Stimulated activated CD4-positive, alpha-beta T cell treated with anti-CD3 and anti-CD28 coated beads, Interleukin-12 subunit alpha, Interleukin-12 subunit beta, amount 100 ng/mL, for 48 hours (primary cell): ENCODE measurements around the gene EEPD1.

Experiments used
- DNase-seq, 3 donors: peaks; one replicate each; pipeline ENCODE4 v3.0.0-alpha.2; 2020; ENCODE audit warnings: low read depth in 2 of 3, low spot score in 1 of 3

Gene EEPD1

DNA sequence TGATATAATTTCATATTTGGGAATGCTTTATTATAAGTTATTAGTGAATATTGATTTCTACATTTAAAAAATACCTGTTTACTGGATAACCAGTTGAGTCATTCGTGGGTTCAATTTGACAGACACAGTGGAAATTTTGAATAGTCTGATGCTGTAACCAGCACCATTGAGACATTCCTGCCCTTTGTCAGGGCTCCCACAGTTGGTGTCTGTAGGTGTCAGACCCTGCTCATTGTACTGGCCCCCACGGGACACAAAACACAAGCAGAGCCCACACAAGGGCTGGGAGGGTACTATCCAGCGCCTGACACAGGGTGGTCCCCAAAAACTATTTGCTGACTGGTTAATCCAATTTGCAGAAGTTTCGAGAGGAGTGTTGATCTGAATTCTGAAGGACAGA, 35.9 kb downstream of the EEPD1 start:
- DNase-seq, result no peak

DNA sequence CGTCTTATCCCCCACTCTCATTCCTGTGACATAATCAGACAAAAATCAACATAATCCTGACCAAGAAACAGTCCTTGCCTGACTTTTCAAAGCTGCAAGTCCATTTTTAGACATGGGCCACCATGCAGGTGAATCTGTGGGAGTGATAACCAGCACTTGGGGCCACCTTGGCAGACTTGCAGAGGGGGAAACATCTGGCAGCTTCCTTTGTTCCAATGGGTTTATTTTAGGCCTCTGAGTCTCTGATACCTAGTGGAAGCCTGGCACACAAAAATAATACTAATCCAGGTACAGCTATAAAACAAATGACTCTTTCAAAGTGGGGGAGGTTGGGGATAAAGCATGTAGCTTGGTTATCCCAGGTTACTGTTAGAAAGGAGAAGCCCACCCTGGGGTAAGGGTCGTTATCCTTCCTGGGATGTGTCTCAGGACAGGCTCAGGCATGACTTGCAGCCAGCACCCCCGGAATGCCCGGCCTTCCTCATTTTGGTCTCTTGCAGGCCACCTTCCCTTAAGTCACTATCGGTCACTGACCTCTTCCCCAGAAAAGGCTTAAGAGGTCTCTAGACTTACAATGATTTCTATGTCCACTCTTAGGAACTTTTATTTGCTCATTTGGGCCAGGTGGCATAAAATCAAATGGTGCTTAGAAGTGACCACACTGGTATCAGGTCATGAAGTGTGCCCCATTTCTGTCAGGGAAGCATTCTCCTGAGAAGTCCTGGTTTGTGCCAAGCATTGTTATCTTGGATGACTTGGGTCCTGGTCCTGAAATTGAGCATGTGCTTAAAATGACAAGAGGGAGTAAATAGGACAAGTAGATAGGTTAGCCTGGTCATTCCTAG, 37.6 kb downstream of the EEPD1 start:
- DNase-seq, result no peak

DNA sequence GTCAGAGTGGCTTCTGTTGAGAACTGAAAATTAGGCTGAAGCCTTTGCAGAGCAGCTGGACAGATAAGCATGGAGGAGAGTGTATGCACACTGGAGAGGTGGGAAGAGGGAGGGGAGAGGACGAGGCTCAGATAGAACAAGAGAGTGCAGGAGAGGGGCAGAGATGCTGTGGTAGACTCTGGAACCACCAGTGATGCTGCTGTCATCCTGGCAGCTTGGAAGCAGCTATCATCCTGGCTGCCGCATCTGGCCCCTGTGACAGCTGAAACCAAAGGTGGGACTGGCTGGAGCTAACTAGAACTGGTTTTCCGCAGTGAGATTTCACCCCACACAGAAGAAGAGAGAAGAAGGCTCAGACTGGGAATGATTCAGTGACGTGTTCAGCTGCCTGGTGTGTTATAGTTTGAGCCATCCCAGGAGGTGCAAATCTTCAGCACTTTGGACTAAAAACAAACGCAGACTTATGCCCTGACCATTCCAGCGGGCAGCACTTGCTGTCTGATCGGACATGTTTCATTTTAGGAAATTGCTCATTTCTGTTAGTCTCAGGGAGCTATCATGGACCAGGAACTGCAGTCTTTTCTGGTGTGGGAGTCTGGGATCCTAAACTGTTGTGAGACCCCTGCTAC, 38.4 kb downstream of the EEPD1 start:
- no peak for DNase-seq

DNA sequence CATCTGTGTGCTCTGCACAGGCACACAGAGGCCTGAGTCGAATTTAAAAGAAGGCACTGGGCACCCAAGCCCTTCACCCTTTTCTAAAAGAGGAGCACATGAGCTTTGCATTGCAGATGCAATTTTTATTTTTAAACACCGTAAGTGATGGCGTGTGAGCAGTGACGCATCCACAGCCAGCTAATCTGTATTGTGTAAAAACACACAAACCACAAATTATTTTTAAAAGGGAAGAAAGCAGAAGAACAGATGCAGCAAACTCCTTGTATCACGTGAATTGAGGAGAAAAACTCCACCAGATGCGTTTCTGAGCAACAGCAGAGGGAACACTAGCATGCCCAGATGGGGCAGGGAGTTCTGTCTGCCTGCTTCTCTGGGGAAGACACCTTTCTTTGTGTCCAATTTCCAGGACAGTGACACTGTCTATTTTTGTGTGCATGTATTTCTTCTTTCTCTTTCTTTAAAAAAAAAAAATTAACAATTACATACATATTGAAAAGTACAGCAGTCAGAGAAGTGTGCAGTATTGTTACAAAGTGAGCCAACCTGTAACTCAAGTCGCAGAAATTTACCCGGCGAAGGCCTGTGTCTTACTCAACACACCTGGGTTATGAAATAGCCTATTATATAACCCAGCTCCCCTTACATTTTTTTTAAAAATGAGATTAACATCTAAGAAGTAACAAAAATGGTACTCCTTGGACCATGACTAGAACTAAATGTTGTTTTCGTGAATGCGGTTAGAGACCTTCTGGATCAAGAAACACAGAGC, 39.2 kb downstream of the EEPD1 start:
- no peak for DNase-seq

DNA sequence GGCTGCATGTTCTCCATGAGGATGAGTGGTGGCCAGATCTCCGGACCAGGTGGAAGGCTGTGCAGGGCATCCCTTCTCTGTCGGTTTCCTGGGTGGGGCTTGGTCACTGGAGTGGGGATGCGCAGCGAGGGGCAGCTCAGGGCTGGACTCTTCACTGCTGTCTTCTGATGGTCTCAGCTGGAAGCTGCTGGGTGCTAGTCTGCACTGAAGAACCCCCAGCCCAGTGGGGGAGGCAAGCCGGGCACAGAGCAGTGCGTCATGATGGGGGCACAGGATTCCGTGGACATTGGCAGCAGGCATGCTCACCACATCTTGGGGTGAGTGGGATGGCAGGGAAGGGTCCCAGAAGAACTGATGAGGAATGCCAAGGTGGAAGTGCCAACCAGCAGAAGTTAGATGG, 39.8 kb downstream of the EEPD1 start:
- no peak for DNase-seq

DNA sequence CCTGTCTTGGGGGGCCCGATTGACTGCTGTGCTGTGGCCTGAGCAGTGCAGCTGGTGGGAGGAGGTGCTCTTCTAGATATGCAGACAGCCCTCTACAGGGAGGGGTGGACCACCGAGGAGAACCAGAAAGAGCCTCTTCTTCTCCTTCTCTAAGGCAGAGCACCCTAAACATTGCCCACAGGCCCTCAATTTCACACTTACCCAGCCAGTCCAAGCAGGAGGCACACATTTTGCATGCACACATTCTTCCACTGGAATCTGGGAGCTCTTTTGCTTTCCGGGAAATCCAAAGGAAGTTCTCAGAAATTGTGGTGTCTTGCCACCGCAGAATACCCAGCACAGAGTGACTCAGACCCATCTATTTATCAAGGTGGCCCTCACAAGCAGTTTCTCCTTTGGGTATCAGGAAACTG, 45.8 kb downstream of the EEPD1 start:
- DNase-seq, result no peak

DNA sequence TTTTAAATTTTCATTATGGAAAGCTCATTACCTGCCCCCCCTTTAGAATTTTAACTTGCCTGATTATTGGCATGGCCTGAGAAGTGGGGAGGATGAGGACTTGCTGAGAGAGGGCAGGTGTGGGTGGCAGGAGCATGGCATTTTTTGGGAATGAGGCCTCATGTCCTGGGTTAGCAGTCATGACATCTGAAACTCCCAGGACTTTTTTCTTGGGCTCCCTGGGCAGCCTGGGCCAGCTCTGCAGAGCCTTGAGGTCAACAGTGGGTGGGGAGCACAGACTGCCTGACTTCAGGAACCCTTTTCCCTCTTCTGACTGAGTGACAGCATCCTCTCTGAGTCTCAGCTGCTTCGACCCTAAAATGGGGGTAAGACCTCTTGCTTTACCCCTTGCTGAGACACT, 46.3 kb downstream of the EEPD1 start:
- no peak for DNase-seq

DNA sequence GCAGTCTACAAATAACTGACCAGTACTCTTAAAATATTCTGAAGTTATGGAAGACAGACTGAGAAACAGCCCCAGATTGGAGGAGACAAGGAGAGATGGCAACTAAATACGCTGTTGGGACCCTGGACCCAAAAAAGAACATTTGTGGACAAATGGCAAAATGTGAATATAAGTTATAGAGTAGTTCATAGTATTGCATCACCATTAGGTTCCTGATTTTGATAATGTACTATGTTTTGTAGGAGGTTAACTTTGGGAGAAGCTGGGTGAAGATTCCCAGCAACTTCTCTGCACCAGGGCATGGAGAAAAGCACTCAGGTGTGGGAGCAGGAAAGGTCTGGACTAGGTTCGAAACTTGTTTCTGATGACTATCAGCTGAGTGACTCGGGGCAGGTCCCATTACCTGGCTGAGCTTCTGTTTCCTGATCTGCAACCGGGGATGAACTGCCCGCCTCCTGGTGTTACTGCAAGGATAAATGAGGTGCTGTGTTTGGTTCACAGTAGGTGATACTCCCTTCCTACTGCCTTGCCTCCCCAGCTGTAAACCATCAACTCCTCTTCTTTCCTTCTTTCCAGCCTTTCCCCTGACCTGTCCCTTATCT, 48.2 kb downstream of the EEPD1 start:
- no peak for DNase-seq

DNA sequence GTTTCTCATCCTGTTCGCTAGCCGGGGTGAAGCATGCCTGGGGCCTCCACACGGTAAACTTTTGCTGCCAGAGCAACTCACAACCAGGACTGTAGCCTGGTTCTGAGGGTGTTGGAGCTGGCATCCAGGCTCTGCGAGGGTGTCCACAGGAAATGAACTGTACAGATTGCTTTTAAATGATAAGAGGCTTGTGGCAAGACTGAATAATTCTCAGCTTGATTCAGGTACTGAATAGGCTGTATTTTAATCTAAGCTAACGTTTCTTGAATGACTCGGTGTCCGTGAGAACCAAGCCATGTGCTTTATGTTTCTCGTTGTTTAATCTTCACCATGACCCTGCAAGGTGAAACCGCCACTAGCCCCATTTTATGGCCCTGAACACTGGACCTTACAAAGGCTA, 49.3 kb downstream of the EEPD1 start:
- DNase-seq, result no peak

DNA sequence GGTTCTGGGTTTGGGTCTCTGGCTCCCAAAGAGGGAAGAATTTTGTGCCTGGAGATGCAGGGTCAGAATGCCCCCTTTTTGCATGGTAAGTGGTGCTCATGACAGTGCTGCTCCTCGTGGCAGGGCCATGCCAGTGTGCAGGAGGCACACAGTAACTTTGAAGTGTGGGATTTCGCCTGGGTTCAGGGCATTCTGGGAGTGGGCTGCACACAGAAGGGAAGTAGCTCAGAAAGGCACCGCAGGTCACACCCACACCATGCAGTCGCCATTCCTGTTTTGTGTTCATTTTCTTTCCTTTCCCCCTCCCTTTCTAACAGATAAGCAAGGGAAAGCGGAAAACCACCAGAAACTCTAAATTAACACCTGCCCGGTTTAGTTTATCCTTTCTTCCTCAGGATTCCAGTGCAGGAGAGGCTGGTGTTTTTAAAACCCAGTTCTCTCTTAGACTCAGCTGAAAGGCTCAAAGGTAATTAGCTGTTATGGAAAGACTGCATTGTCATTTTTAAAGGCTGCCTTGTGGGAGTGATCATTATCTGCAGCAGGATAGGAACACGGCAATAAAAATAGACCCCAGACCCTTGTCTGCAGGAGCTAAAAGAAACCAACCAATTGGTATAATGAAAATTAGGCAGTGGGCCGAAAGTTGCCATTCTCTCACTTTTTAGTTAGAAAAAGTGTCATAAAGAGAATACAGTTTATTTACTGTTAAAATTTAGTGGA, 50.2 kb downstream of the EEPD1 start:
- DNase-seq, result no peak

DNA sequence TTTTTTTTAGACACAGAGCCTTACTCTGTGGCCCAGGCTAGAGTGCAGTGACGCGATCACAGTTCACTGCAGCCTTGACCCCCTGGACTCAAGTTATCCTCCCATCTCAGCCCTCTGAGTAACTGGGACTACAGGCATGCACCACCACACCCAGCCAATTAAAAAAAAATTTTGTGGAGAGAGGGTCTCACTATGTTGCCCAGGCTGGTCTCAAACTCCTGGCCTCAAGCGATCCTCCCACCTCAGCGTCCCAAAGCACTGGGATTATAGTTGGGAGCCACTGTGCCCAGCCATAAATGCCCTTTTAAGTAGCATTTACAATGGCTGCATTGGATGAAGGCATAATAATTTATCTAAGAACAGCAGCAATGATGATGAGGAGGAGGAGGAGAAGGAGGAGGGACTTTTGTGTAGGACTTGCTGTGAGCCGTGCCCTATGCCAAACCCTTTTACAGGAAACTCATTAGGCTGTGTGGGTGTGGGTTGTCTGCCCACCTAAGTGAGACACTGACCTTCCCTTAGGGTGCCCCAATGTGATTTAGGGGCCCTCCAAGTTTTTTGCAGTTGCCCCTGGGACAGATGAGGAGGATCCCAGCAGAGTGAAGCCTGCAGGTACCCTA, 51.1 kb downstream of the EEPD1 start:
- DNase-seq, result no peak

DNA sequence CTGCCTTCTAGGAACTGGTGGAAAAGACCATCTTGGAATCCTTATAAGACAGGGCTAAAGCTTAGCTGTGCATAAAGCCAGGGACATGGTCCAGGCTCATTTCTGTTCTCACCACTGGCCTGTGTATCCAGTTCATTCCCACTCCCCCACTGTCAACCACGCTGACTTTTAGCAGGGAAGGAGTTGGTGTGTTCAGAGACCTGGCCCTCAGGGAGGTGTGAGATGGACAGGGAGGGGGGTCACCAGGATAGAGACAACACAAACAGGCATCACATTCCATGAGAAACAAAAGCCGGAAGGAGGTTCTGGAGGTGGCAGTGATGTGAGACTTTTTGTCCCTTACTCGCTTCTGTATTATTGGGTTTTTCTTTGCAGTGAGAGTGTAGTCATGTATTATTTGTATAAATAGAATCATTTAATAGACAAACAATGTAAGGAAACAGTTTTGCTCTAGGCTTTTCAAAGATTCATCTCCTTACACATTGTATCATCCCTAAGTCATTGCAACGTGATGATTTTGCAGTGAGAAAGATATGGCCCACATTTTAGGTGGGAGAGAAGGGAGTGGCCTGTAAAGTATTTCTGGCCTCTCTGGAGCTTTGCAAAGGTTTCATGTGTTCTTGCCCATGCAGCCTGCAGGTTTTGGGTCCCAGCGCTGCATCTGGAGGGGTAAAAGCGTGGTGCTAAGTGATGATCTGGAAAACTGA, 52.0 kb downstream of the EEPD1 start:
- DNase-seq, result no peak

DNA sequence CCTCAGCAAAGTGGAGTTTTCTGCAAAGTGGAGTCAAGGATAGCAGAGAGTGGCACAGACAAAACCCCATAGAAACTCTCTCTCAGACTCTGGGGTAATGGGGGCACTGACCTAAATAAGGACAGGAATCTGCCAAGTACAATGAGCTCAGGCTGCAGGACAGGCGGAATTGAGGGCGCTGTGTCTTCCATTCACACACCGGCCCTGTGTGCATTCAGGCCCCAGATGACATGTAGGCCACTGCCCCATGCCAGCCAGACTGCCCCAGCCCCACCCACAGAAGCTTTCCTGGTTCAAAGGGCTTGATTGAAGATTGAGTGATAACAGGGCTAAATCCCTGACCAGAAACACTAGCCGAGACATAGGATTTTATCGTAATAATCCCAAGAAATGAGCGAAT, 52.7 kb downstream of the EEPD1 start:
- DNase-seq, result no peak

DNA sequence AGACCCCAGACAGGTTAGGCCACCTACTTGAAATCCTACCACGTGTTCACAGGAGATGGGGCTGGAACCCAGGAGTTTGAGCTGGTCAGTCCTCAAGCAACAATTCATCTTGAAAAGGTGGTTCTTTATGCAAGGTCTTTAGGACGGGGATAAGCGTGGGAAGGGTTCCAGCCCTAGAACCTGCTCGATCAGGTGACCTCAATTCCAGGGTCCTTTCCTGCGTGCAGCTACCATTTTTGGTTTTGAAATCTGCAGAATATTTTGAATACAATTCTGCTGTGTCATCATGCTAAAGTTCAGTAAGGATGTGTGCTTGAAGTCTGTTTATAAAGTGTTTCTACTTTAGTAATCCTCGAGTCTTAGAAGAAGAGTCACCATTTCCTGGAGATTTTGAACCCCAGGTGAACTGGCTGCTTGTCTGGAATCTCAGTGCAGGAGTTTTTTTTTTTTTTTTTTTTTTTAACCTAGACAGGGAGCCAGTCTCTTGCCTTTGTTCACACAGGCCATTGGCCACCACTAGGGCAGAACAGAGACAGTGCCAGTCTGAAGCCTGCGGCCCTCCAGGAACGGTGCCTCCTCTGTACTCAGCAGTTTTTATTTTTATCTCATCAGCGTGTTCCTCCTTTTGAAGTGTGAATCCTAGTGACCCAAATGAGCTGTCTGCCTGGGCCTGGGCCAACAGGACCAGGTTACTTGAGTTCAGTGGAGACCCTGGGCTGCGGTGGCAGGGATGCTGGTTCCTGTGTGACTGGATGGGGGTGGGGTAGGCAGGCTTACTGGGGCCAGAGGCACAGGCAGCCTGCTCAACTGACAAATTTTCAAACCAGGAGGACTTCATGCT, 54.6 kb downstream of the EEPD1 start:
- no peak for DNase-seq

DNA sequence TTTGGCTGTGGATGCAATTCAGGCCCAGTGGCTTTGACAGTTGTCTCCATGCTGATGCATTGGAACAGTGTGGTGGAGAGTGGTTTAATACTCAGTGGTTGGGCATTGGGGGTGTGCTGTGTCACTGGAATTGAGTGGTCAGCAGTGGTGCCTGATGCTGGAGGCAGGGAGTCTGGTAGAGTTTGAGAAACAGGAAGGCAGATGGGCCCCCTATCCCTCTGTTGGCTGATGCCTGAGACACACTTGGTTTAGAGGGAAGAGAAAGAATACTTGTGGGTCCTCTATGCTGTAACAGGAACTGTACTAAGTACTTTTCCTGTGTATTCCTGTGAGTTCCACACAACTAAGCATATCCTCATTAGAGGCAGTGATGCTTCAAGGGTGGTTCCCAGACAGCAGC, 55.4 kb downstream of the EEPD1 start:
- DNase-seq, result no peak

DNA sequence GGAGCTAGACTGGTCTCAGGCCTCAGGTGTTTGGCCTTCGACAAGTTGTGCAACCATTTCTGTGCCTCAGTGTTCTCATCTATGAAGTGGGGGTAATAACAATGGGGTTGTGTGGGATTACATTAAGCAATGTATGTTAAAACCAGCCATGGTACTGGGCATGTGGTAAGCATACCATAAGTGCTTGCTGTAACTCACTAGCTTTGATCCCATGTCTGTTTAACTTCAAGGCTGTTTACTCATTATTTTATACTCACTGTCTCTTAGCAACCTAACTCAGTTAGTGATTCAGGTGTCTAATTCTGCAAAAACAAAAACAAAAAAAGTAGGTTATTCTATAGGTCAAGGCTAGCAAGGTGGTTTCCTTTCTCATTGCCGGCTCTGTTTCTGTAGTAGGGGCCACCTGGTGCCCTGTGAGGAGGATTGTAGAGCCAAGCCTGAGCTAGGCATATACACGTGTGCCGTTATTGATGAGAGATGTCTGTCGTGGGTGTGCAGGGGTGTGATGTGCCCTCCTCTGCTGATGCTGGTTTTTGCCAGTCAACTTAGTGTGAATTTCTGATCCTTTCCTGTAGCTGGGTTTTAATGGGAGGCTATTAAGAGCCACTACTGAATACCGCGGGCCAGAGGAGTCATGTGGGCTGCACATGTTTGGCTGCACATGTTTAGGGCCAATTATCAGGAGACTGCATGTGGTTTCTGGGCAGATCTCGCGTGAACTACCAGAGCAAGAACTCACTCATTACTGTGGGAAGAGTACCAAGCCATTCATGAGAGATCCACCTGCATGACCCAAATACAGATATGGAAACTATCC, 56.2 kb downstream of the EEPD1 start:
- no peak for DNase-seq

DNA sequence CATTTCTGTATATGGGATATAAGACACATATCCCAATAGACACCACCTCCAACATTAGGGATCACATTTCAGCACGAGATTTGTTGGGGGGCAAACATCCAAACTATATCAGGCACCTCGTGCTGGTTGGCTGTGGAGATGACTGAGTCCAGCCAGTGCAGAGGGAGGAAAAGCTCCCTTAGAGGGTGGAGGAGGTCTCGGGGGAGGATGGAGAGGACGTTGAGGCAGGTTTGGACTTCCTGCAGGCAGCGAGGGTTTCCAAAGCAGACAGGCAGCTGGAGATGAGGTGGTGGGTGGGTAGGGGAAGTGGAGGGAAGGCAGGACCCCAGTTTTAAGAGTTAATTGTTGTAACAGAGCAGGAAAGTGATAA, 56.7 kb downstream of the EEPD1 start:
- DNase-seq, result no peak

DNA sequence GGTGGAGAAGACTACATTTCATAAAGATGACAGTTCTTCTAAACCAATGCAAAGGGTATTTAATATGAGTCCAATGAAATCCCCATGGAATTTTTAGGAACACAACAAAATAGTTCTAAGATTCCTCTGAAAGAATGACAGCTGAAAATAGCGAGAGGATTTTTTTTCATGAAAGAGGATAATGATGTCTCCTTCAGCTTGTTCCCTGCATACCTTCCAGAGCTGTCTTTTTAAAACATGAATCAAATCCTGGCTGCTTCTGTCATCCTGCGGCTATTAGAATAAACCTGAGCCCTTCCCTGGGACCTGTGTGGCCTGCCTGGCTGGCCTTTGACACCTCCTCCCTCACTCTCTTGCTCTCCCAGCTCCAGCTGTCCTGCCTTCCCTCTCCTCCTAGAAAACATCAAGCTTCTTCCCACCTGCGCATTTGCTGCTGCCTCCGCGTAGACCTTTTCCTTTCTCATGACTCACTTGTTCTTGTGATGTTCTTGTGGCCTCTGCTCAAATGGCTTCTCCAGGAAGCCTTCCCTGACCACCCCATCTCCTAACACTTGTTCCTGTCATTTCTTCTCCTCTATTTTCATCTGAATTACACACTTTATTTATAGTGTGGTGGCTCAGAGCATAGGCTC, 57.4 kb downstream of the EEPD1 start:
- DNase-seq, result no peak
